Mucosa of rectum (tissue), 2 donors: ENCODE data around the gene RYR3.

Source experiments
- H3K27ac ChIP-seq, 2 donors: one replicate each; pipeline ENCODE4 v1.7.0; 2013; ENCODE audit warnings: inconsistent platforms in 2 of 2, low read depth in 2 of 2, low read length in 2 of 2
- H3K27me3 ChIP-seq, 2 donors: one replicate each; pipeline ENCODE4 v1.7.0; 2013; ENCODE audit warnings: low read length in 2 of 2; ENCODE audit not compliant: control insufficient read depth in 2 of 2, insufficient read depth in 2 of 2
- H3K36me3 ChIP-seq, 2 donors: one replicate each; pipeline ENCODE4 v1.7.0; 2013; ENCODE audit warnings: low read length in 2 of 2; ENCODE audit not compliant: control insufficient read depth in 2 of 2, insufficient read depth in 2 of 2
- H3K4me1 ChIP-seq, 2 donors: one replicate each; pipeline ENCODE4 v1.7.0; 2013; ENCODE audit warnings: low read length in 2 of 2, mild to moderate bottlenecking in 1 of 2; ENCODE audit not compliant: control insufficient read depth in 2 of 2, insufficient read depth in 2 of 2
- H3K4me3 ChIP-seq, 2 donors: one replicate each; pipeline ENCODE4 v1.7.0; 2013; ENCODE audit warnings: low read length in 2 of 2
- H3K9ac ChIP-seq, 2 donors: one replicate each; pipeline ENCODE4 v1.7.0; 2013; ENCODE audit warnings: low read length in 2 of 2, low read depth in 1 of 2, mild to moderate bottlenecking in 1 of 2
- H3K9me3 ChIP-seq, 2 donors: one replicate each; pipeline ENCODE4 v1.7.0; 2013; ENCODE audit warnings: low read length in 2 of 2; ENCODE audit not compliant: control insufficient read depth in 2 of 2
- donor health status: healthy.
- donor health status: Normal muscosa, but diverticular disease.

Gene RYR3

DNA sequence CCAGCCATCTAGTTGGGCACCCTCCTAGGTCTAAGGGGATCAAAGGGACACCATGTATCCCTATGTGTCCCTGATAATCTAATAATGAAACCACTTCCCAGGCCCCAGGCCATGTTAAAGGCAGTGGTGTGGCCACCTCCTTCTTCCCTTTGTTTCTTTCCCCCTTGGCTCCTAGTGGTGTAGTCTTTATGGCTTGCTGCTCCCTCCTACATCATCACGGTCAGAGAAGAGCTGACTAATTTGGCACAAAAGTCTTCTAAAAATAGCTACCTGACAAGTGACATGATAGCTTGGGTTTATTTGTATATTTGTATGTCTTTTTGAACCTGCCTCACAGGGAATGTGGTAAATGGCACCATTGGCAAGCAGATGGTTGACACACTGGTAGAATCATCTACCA, 526.5 kb downstream of the RYR3 start:
- Histone ChIP-seq H3K4me1 (no peaks in the 10 kb centered on the region), H3K36me3 (no peaks in the 10 kb centered on the region), H3K9ac (no peak overlapping the region), H3K4me3 (no peak overlapping the region), H3K27ac (no peak overlapping the region), H3K27me3 (no peaks in the 10 kb centered on the region), H3K9me3 (no peaks in the 10 kb centered on the region)

DNA sequence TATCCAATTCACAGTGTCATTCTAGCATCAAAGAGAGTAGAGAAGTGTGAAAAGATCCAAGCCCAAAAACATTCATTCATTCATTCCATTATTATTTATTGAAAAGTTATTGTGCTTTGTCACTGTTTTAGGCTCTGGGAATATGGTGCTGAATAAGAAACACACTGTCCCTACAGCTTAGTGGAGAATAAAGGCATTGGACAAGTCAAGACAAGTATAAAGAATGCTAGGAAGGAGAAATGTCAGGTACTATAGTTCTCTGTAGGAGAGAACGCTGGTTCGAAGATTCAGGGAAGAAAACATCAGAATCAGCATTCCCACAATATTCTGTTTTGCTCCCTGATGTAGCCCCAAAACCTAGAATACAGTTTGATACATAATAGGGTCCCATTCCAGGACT, 528.8 kb downstream of the RYR3 start:
- no peaks in the 10 kb centered on the region for H3K4me1 ChIP-seq
- no peak overlapping the region for H3K9ac ChIP-seq
- no peaks in the 10 kb centered on the region for H3K36me3 ChIP-seq
- no peak overlapping the region for H3K4me3 ChIP-seq
- no peak overlapping the region for H3K27ac ChIP-seq
- H3K27me3 ChIP-seq = no peaks in the 10 kb centered on the region
- no peaks in the 10 kb centered on the region for H3K9me3 ChIP-seq

DNA sequence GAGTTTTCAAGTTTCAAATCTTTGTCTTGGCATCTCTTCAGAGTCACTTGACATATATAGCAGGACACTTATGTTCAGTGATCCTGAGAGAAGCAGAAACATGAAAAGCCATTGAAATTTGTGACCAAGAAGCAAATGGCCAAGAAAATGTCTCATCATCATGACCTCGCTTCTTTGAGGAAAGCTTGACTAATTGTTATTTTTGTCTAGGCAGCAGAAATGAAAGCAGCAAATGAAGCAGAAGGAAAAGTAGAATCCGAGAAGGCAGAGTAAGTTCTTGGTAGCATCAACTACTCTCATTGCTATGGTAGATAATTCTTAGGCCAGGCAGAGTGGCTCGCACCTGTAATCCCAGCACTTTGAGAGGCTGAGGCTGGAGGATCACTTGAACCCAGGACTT, 529.8 kb downstream of the RYR3 start:
- no peak overlapping the region for H3K9ac ChIP-seq
- H3K36me3 ChIP-seq = no peaks in the 10 kb centered on the region
- H3K27me3 ChIP-seq = no peaks in the 10 kb centered on the region
- no peaks in the 10 kb centered on the region for H3K4me1 ChIP-seq
- H3K4me3 ChIP-seq = no peak overlapping the region
- no peaks in the 10 kb centered on the region for H3K9me3 ChIP-seq
- no peak overlapping the region for H3K27ac ChIP-seq

DNA sequence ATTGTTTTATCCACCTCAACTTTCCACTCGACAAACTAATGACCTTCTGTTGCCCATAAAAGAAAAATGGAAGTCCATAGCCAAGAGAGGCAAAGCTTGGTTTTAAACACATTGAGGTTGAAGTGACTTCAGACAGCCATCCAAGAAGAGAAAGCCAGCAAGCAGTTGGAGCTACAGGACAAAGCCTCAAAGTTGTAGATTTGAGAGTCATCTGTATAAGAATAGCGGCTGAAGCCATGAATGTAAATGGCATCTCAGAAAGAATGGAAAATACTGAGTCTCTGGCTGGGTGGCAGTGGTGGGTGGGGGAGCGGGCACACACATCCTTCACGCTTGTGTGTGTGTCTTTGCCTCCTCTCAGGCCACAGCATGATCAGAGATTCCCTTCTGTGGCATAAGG, 533.4 kb downstream of the RYR3 start:
- H3K27me3 ChIP-seq = no peaks in the 10 kb centered on the region
- no peaks in the 10 kb centered on the region for H3K36me3 ChIP-seq
- no peaks in the 10 kb centered on the region for H3K4me1 ChIP-seq
- H3K27ac ChIP-seq = no peak overlapping the region
- no peaks in the 10 kb centered on the region for H3K9me3 ChIP-seq
- no peak overlapping the region for H3K9ac ChIP-seq
- H3K4me3 ChIP-seq = no peak overlapping the region

DNA sequence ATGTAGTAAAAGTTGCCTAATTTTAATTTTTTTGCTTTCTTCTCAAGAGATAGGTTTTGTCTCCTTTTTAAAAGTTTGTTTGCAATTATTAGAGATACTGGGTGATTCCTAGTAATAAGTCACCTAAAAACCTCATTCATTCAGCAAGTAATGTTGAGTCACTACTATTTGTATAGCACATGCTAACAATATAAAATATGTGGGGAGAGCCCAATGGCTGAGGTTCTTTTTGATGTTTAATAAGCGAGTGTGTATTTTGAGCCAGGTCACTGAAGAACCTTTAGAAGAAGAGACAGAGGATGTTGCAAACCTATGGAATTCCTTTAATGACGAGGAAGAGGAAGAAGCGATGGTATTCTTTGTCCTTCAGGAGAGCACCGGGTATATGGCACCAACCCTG, 533.8 kb downstream of the RYR3 start:
- no peaks in the 10 kb centered on the region for H3K27me3 ChIP-seq
- H3K9me3 ChIP-seq = no peaks in the 10 kb centered on the region
- no peak overlapping the region for H3K9ac ChIP-seq
- H3K4me1 ChIP-seq = no peaks in the 10 kb centered on the region
- H3K4me3 ChIP-seq = no peak overlapping the region
- no peak overlapping the region for H3K27ac ChIP-seq
- H3K36me3 ChIP-seq = no peaks in the 10 kb centered on the region

DNA sequence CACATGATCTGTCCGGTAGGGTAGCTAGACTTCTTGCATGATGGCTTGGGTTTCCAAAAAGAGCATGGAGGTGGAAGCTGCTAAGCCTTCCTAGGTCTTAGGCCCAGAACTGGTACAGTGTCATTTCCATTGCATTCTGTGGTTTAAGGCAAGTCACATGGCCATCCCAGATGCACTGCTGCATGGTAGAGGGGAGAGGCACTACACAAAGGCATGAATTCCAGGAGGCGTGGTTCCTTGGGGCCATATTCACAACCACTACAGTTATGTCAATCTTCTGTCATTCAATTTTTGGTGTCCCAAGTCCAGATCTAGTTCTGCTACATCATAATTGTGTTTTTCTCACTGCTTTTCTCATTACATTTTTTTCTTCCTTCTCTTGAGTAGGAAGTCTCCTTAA, 535.4 kb downstream of the RYR3 start:
- H3K4me1 ChIP-seq = no peaks in the 10 kb centered on the region
- no peak overlapping the region for H3K4me3 ChIP-seq
- no peak overlapping the region for H3K9ac ChIP-seq
- no peaks in the 10 kb centered on the region for H3K36me3 ChIP-seq
- no peaks in the 10 kb centered on the region for H3K27me3 ChIP-seq
- H3K9me3 ChIP-seq = no peaks in the 10 kb centered on the region
- H3K27ac ChIP-seq = no peak overlapping the region

DNA sequence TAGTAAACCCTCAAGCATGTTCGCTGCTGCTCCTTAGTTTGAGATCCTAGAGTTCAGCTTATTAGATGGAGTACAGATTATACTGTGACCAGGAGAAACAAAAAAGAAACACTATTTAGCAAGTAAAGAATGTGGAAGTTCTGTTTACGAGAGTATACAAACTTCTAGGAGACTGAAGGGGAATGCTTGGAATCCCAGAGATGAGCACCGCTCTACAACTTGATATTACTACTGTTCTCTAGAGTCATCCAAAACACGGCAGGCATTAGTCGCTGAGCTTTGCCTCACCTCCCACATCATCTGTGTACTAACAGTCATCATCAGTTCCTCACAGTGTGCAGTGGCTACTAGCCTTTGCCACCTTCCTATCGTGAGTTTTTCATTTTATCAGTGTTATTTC, 536.1 kb downstream of the RYR3 start:
- Histone ChIP-seq H3K36me3 (no peaks in the 10 kb centered on the region), H3K9ac (no peak overlapping the region), H3K27ac (no peak overlapping the region), H3K4me1 (no peaks in the 10 kb centered on the region), H3K4me3 (no peak overlapping the region), H3K27me3 (no peaks in the 10 kb centered on the region), H3K9me3 (no peaks in the 10 kb centered on the region)

DNA sequence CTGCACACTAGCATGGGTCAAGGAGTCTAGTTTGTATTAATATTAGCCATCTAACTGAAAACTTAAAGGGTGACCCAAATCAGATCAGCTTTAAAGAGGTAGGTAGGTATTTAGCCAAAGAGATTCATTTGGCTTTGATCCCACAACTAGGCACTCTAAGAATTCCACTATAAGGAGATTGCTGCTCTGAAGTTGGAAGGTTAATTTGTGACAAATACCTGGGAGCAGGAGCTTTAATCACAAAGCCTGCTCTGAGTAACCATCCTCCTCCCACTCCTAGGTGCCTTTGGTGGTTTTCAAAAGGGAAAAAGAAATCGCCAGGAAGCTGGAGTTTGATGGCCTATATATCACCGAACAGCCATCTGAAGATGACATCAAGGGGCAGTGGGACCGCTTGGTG, 537.2 kb downstream of the RYR3 start:
- H3K4me1 ChIP-seq = no peaks in the 10 kb centered on the region
- H3K36me3 ChIP-seq = no peaks in the 10 kb centered on the region
- no peak overlapping the region for H3K27ac ChIP-seq
- no peaks in the 10 kb centered on the region for H3K27me3 ChIP-seq
- H3K9me3 ChIP-seq = no peaks in the 10 kb centered on the region
- no peak overlapping the region for H3K4me3 ChIP-seq
- no peak overlapping the region for H3K9ac ChIP-seq

DNA sequence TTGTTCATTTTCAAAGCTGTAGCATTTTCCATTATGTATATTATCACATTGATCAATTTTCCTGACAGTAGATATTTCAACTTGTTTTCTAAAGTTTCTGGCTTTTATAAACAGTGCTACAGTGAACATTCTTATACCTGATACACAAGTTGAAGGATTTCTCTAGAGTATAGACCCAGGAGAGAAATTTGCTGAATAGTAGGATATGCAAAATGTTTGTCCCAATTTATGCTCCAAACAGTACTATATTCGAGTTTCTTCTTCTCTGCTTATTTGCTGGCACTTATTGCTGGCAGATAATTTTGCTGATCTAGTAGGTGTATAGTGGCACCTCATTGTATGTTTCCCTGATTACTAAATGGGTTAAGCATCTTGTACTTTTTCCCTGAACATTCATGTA, 540.3 kb downstream of the RYR3 start:
- Histone ChIP-seq H3K4me3 (no peak overlapping the region), H3K27ac (no peak overlapping the region), H3K9ac (no peak overlapping the region)

DNA sequence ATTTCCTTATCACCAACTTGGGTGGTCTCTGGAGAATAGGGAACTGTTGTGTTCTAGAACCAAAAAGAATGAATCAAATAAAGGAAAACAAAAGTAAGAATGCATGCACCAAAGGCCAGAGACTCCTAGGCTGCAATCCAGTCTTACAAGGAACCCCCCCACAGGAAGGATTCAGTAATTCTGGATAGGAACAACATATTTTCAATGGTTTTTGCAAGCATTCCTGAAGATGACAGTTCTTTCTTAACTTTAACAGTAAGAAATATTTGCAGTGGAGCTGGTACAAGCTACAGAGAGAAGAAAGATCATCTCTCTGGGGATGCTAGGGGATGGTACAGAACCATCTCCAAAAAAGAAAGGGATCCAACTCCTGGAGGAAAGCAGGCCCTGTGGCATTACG, 541.3 kb downstream of the RYR3 start:
- no peaks in the 10 kb centered on the region for H3K4me1 ChIP-seq
- no peaks in the 10 kb centered on the region for H3K9me3 ChIP-seq
- H3K36me3 ChIP-seq = no peaks in the 10 kb centered on the region
- H3K27me3 ChIP-seq = no peaks in the 10 kb centered on the region
- no peak overlapping the region for H3K27ac ChIP-seq
- no peak overlapping the region for H3K9ac ChIP-seq
- no peak overlapping the region for H3K4me3 ChIP-seq

More for the DNA sequence above, 540.3 kb downstream of the RYR3 start:
- no peaks in the 10 kb centered on the region for H3K9me3 ChIP-seq
- no peaks in the 10 kb centered on the region for H3K4me1 ChIP-seq
- H3K36me3 ChIP-seq = no peaks in the 10 kb centered on the region
- H3K27me3 ChIP-seq = no peaks in the 10 kb centered on the region

DNA sequence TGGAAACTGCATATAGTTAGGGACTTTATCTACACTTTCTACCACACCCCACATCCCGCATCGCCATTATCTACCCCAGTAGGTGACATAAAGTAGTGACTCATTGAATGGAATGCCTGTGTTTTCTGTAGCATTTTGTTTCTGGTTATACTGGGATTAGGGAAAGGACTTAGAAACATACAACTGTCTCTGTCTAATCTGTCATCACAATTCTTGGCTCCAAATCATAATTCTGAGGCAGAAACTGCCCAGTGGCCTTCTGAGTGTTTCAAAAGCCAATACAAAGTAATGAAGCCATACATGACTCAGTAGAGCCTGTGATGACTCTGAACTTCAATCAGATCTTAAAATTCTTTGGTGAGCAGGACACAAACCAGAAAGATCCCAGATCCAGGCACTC, 541.8 kb downstream of the RYR3 start:
- Histone ChIP-seq H3K36me3 (no peaks in the 10 kb centered on the region), H3K27me3 (no peaks in the 10 kb centered on the region), H3K9me3 (no peaks in the 10 kb centered on the region), H3K9ac (no peak overlapping the region), H3K27ac (no peak overlapping the region), H3K4me1 (no peaks in the 10 kb centered on the region), H3K4me3 (no peak overlapping the region)
